ENCODE measurements around the gene TEX13A.

DNA sequence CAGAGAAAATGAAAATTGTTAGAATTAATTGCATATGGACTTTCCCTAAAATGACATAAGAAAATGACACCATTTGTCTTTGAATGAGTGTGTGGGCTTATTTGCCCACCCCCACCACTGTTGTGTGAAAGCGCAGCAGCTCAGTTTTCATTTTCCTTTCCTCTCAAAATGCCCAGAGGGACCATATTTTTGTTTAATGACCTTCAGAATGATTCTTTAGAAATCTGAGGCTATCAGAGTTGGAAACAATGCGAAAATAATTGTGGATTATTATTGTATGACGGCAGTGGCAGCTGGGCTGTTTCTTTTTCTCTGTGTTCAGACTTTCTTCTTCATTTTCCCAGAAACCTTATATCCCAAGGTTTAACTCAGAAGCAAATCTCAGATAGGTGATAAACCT lies 44.6 kb upstream of the TEX13A start:
- TF ChIP-seq, protein P1, sequence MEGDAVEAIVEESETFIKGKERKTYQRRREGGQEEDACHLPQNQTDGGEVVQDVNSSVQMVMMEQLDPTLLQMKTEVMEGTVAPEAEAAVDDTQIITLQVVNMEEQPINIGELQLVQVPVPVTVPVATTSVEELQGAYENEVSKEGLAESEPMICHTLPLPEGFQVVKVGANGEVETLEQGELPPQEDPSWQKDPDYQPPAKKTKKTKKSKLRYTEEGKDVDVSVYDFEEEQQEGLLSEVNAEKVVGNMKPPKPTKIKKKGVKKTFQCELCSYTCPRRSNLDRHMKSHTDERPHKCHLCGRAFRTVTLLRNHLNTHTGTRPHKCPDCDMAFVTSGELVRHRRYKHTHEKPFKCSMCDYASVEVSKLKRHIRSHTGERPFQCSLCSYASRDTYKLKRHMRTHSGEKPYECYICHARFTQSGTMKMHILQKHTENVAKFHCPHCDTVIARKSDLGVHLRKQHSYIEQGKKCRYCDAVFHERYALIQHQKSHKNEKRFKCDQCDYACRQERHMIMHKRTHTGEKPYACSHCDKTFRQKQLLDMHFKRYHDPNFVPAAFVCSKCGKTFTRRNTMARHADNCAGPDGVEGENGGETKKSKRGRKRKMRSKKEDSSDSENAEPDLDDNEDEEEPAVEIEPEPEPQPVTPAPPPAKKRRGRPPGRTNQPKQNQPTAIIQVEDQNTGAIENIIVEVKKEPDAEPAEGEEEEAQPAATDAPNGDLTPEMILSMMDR (IDR thresholded peaks at IDR 0.05): no peak
- TF ChIP-seq, protein P2, sequence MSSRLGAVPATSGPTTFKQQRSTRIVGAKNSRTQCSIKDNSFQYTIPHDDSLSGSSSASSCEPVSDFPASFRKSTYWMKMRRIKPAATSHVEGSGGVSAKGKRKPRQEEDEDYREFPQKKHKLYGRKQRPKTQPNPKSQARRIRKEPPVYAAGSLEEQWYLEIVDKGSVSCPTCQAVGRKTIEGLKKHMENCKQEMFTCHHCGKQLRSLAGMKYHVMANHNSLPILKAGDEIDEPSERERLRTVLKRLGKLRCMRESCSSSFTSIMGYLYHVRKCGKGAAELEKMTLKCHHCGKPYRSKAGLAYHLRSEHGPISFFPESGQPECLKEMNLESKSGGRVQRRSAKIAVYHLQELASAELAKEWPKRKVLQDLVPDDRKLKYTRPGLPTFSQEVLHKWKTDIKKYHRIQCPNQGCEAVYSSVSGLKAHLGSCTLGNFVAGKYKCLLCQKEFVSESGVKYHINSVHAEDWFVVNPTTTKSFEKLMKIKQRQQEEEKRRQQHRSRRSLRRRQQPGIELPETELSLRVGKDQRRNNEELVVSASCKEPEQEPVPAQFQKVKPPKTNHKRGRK (CRISPR knock-in tag; IDR thresholded peaks at IDR 0.05; ENCODE audit: borderline replicate concordance): no peak
- TF ChIP-seq, protein P3, sequence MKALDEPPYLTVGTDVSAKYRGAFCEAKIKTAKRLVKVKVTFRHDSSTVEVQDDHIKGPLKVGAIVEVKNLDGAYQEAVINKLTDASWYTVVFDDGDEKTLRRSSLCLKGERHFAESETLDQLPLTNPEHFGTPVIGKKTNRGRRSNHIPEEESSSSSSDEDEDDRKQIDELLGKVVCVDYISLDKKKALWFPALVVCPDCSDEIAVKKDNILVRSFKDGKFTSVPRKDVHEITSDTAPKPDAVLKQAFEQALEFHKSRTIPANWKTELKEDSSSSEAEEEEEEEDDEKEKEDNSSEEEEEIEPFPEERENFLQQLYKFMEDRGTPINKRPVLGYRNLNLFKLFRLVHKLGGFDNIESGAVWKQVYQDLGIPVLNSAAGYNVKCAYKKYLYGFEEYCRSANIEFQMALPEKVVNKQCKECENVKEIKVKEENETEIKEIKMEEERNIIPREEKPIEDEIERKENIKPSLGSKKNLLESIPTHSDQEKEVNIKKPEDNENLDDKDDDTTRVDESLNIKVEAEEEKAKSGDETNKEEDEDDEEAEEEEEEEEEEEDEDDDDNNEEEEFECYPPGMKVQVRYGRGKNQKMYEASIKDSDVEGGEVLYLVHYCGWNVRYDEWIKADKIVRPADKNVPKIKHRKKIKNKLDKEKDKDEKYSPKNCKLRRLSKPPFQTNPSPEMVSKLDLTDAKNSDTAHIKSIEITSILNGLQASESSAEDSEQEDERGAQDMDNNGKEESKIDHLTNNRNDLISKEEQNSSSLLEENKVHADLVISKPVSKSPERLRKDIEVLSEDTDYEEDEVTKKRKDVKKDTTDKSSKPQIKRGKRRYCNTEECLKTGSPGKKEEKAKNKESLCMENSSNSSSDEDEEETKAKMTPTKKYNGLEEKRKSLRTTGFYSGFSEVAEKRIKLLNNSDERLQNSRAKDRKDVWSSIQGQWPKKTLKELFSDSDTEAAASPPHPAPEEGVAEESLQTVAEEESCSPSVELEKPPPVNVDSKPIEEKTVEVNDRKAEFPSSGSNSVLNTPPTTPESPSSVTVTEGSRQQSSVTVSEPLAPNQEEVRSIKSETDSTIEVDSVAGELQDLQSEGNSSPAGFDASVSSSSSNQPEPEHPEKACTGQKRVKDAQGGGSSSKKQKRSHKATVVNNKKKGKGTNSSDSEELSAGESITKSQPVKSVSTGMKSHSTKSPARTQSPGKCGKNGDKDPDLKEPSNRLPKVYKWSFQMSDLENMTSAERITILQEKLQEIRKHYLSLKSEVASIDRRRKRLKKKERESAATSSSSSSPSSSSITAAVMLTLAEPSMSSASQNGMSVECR (CRISPR knock-in tag; IDR thresholded peaks at IDR 0.05; ENCODE audit: borderline replicate concordance): no peak
- TF ChIP-seq, protein P4, sequence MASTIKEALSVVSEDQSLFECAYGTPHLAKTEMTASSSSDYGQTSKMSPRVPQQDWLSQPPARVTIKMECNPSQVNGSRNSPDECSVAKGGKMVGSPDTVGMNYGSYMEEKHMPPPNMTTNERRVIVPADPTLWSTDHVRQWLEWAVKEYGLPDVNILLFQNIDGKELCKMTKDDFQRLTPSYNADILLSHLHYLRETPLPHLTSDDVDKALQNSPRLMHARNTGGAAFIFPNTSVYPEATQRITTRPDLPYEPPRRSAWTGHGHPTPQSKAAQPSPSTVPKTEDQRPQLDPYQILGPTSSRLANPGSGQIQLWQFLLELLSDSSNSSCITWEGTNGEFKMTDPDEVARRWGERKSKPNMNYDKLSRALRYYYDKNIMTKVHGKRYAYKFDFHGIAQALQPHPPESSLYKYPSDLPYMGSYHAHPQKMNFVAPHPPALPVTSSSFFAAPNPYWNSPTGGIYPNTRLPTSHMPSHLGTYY (CRISPR knock-in tag; IDR thresholded peaks at IDR 0.05): no peak
- no peak for TF ChIP-seq SP1 (CRISPR knock-in tag; conservative IDR thresholded peaks at IDR 0.05)

All from WTC11 (cell line).